HG03066 (cell line): ENCODE data around the gene AAMP.

Experiments used
- ATAC-seq: cut with Tn5 transposase; IDR thresholded peaks from one replicate; pipeline ENCODE4 v1.9.1; 2021; ENCODE audit warnings: low read depth; ENCODE audit not compliant: unreplicated experiment

The AAMP gene

DNA sequence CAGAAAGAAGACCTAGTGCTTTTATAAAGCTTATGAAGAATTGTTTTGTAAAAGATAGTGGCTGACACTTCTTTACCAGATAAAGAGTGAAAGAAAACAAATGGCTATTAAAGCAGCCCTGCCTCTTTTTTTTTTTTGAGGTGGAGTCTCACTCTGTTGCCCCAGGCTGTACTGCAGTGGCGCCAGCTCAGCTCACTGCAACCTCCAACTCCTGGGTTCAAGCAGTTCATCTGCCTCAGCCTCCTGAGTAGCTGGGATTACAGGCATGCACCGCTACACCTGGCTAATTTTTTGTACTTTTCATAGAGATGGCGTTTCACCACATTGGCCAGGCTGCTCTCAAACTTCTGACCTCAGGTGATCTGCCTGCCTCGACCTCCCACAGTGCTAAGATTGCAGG is 40.1 kb downstream of the AAMP start:
- no peak for ATAC-seq

DNA sequence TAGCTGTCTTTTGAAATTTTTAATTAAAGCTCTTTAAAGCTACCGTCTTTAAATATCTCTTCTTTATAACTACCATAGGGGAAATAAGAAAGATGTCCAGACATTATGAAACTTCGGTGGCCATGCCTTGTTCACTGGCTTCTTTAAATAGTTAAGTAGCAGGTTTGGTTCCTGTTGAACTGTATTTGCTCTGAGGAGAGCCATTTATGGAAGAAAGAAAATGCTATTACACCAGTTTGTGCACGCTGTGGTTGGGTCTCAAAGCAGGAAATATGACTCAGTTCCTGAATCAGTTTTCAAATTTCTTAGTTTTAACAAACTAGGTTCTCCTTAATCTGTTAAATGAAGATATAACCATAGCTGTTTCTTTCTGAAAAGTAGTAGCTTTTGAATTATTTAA is 40.7 kb downstream of the AAMP start:
- peak; percentile 90 for ATAC-seq

DNA sequence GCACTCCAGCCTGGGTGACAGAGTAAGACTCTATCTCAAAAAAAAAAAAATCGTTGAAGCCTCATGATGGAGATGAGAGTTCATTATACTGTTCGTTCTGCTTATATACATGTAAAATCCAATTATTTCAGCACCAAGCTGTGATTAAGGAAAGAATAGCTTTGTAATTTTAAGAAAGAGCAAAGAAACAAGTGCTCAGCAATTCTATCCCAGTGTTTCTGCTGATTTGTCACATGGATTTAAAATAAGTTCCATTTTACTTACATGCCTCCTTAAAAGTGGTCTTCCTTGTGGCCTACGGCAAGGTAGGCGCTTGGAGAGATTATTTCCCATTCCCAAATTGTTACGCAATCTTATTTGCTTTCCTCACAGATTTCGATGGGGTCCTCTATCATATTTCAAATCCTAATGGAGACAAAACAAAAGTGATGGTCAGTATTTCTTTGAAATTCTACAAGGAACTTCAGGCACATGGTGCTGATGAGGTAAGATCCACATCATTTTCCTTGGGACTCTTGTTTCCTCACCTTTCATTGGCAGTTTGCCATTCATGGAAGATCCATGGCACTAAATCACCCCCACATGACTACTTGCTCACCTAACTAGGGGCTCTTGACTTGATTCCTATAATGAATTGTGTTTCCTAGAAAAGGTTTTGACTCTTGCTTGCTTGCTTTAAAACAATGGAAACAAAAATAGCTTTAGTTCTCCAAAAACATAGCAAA is 41.4 kb downstream of the AAMP start:
- ATAC-seq, result no peak

DNA sequence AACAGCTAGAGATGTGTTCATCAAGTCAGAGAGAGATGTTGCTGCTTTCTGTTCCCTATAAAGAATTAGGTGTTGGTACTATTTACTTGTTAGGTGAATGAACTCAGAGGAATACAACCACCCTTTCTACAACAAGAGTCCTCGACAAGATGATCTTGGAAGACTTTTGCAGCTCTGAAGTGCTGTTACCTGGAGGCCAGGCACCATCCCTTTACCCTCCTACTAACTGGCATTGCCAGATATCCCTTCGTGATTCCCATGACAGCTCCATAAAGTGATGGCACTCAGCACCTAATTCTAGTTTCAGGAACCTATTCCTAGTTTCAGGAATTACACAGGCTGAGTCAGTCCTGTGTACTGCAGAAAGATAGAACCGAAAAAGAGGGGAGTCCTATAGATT is 43.0 kb downstream of the AAMP start:
- no peak for ATAC-seq

DNA sequence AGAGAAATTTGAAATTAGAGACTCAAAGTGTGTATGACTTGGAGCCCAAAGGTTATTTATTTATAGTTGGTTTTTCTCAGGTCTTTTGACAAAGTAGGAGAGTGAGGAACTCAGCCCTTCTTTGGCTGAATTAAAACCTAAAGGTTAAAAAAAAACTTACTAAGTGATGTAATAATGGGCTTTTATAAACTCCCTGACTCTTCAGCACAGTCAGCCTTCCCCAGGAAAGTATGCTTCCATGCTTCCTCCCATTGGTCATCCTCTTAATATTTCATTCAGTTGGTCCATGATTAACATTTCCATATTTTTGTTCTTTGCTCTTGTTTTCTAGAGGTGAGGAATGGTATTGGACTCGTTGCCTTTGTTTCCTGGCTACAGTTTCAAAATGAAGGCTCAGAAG is 45.8 kb downstream of the AAMP start:
- no peak for ATAC-seq

DNA sequence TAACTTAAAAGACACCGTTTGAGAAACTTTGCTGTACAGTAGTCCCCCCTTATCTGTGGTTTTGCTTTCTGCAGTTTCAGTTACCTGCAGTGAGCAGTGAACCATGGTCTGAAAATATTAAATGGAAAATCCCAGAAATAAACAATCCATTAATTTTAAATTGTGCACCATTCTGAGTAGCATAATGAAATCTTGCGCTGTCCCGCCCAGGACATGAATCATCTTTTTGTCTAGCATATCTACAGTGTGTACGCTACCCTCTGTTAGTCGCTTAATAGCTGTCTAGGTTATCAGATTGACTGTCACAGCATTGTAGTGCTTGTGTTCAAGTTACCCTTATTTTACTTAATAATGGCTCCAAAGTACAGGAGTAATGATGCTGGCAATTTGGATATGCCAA is 46.9 kb downstream of the AAMP start:
- ATAC-seq, result no peak

DNA sequence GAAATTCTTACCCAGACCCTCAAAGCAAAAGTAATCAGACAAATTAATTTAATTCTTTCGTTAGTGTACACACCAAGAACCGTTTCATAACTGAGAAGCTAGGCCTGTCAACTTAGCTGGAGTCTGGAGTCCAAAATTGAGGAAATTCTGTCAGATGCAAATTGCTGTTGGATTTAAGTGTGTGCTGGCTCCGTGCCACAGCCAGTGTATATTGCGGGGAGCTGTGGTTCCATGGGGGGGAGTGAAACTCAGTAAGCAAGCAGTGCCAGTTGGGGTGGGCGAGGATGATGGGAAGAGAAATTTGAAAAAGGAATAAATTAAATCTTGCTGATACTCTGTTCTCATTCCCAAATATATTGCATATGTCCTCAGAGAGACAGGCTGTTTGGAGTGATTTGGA is 48.9 kb downstream of the AAMP start:
- ATAC-seq, result no peak

DNA sequence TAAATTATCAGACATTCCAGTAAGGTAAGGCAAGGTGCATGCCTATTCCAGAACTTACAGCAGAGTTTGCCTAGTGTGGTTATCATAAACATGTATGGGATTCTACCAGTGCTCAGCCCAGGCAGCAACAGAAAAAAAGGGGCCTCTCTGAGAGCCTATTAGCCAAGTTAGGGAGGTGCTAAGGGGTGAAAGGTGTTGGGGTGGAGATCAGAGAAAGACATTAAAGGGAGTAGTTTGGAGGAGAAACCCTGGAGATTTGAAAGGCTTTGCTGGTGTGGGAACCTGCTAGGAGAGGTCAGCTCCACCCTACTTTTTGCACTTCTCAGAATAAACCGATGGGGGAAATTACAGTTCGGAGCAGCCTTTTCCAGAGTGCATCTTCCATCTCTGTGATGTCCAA is 50.0 kb downstream of the AAMP start:
- ATAC-seq, result no peak

DNA sequence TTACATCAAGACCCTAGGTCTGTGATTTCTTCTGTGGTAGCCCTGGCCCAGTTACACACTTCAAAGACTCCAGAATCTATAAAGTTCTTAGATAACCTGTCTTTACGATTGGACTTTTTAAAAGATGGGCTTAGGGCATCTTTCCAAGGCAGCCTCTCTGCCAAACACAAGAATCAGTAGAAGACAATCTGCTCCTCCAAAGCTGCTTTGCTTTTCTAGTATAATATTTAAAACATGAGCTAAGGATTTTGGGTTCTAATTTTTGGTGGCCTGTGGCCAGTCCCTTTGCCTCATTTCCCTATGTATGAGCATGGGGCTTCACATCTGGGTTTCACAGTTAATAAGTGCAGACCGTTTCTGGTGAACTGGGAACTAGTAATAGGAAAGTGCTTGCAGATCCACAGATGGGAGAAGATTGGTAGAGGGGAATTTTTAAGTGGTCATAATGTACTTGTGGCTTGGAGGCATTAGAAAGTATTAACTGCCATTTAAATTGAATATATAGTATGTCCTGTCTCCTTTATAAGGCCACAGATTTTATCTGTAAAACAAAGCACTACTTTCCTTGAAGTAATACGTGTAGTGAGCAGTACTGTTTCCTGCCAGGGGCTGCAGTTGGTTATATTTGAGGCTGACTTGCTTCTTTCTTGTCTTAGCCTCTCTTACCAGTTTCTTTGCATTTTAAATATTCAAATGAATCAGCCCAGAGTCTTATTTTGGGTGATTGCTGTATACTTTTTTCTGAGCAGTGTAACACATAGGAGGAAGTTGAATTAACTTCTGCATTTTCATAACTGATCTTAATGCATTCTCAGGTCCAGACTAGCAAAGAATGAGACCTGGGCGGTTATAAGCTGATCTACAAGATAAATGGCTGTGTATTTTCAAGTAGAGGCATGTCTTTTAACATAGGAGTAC is 51.4 kb downstream of the AAMP start:
- peak; percentile 41 for ATAC-seq

DNA sequence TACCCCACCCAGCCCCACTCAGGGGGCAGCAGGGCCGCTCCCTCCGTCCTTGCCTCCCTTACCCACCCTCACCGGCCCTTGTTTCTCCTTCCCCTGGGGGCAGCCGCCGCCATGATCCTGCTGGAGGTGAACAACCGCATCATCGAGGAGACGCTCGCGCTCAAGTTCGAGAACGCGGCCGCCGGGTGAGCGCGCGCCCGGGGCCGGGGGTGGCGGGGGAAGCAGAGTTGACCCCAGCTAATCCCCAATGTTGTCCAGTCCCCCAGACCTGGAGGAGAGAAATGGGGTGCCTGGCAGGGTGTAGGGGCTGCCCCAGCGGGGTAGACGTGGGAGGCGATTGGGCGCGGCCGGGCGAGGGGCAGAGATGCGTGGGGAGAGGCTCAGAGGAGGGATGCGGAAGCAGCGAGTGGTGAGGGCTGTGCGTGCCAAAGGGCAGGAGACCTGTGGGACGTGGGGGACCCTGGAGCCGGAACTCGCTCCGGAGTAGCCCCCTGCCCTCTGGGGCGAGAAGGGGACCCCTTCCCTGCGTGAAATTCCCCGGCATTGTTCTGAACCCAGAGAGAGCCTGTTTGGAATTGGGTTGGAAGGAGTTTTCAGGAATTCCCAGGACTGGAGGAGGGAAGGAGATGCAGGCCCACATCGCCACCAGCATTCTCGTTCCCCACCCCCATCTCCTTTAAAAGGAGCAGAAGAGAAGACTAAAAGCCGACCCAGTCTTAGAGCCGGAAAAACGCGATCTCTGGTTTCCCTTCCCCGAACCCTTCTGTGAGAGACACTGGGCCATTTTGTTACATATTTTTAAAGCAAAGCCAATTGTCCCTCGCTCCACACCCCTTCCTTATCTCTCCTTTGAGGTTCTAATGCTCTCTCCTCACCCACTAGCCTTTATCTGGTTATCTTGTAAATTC is 52.3 kb downstream of the AAMP start:
- peak; percentile 32 for ATAC-seq

DNA sequence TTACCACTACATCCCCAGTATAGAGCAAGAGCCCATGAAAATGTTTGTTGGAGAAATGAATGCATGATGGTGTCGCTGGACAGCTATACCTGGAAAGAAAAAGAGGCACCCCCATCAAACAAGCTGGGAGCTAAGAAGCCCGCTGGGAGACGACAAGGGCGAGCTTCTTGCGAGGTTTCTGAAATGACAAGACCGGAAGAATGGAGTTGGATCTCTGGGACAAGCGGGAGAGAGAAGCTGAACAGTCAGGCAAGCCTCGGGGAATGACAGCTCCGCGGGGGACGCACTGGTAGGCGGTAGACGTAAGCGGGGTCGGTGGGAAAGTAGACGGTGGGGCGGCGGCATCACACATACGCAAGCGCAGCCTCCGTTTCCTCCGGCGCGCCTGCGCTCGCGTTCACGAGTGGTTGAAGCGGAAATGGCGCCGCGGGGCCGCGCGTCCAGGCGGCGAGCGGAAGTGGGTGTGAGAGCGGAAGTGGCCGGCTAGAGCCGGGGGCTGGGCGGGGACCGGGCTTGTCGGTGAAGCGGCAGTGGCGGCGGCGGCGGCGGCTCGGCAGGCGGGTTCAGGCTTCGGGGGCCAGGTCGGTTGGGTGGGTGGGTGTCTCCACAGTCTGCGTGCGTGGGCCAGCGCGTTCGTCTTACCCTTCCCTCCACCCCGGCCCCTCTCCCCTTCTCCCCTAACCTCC is 53.1 kb downstream of the AAMP start, which contains the start of gene ARPC2:
Gene ARPC2 (plus strand): TSS at position 516 of the 686 bp plus-strand sequence. CDS start 282 bp downstream, outside the sequence.
- peak; percentile 55 for ATAC-seq

DNA sequence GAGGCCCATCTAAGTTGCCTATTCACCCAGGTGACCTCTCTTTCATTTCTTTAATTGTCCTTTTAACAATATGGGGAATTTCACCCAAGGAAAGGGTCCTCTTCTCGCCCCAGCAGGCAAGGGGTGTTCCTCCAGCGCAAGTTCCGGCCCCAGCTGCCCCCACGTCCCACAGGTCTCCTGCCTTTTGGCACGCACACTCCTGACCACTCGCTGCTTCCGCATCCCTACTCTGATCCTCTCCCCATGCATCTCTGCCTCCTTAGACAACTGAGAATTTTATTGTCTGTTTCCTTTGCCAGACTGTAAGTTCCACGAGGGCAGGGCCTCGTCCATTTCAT is 53.6 kb downstream of the AAMP start:
- ATAC-seq, result no peak
